RWPE2 (cell line): ENCODE results near the gene GGA2.
"Not testable (repeated sequence)": the region's sequence is repeated elsewhere in the genome, so short reads cannot be mapped to it uniquely, and the experiment has no call there.

ENCODE experiments used
- ATAC-seq: fragments of 200-7000 bp; cut with Tn5 transposase; 3 replicates; pipeline ENCODE4 v1.9.1; 2021; ENCODE audit warnings: low read depth
- DNase-seq: peaks from one replicate; pipeline ENCODE4 v3.0.0-alpha.2; 2020; ENCODE audit warnings: low spot score
- H3K27ac ChIP-seq: fragments of 450-650 bp; 2 replicates; pipeline ENCODE4 v1.5.1; 2017; ENCODE audit warnings: mild to moderate bottlenecking; ENCODE audit not compliant: poor library complexity, severe bottlenecking
- H3K27me3 ChIP-seq: fragments of 250-450 bp; sonication (Bioruptor Pico); 2 replicates; pipeline ENCODE4 v1.5.1; 2021; ENCODE audit warnings: mild to moderate bottlenecking, moderate library complexity; ENCODE audit not compliant: insufficient read depth, poor library complexity, severe bottlenecking
- H3K36me3 ChIP-seq: fragments of 250-450 bp; sonication (Bioruptor Pico); 2 replicates; pipeline ENCODE4 v1.5.1; 2020; ENCODE audit warnings: low read depth, mild to moderate bottlenecking, moderate library complexity
- H3K4me1 ChIP-seq: fragments of 250-450 bp; sonication (Bioruptor Pico); 2 replicates; pipeline ENCODE4 v1.5.1; 2021; ENCODE audit warnings: mild to moderate bottlenecking, moderate library complexity; ENCODE audit not compliant: insufficient read depth, poor library complexity, severe bottlenecking
- H3K4me3 ChIP-seq: fragments of 250-450 bp; sonication (Bioruptor Pico); 2 replicates; pipeline ENCODE4 v1.5.1; 2021; ENCODE audit warnings: mild to moderate bottlenecking, moderate library complexity; ENCODE audit not compliant: severe bottlenecking
- H3K9me3 ChIP-seq: fragments of 250-450 bp; sonication (Bioruptor Pico); 2 replicates; pipeline ENCODE4 v1.5.1; 2021; ENCODE audit warnings: mild to moderate bottlenecking, moderate library complexity; ENCODE audit not compliant: severe bottlenecking
- CTCF ChIP-seq: fragments of 450-650 bp; IDR thresholded peaks from one replicate; pipeline ENCODE4 v1.5.1; 2017; ENCODE audit warnings: mild to moderate bottlenecking, moderate library complexity; ENCODE audit not compliant: poor library complexity, severe bottlenecking

The GGA2 gene

DNA sequence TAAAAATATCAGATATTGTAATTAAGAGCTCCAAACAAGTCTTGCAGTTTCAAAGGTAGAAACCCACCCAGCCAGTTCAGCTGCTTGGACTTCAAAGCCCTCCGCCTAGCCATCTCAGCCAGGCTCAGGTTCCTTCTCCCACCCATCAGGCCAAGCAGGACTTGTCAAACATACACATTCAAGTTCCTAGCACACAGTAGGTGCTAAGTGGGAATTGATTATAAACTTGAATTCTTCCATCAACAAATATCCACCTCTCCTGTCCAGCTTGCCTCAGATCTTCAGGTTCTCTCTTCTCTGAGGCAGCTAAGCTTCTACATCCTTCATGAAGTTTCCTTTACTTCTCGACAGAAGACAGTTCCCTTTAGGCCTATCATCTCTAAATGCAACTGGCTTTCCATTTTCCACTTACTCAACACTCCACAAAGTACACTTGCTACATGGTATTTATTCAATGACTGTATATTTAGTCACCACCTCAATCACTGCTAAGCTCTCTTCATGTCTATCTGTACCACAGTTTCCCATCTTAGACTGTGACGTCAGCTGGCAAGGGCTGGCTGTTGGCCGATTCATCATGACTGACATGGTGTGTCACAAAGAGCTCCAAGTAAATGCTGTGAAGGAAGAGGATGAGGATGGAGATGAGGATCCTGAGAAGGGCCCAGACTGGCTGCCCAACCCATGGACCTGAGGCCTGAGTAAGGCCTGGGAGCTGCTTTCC, 44.0 kb downstream of the GGA2 start:
- no peak for TF ChIP-seq CTCF
- Histone ChIP-seq H3K27me3 (no peaks in the 10 kb centered on the region), H3K9me3 (no peaks in the 10 kb centered on the region), H3K4me1 (peaks cover 24% of the 10 kb centered on the region), H3K4me3 (no peak overlapping the region), H3K36me3 (peaks cover 39% of the 10 kb centered on the region), H3K27ac (peak overlapping the region; percentile 25)
- DNase-seq (peak; percentile 69), ATAC-seq (peak; percentile 85)

DNA sequence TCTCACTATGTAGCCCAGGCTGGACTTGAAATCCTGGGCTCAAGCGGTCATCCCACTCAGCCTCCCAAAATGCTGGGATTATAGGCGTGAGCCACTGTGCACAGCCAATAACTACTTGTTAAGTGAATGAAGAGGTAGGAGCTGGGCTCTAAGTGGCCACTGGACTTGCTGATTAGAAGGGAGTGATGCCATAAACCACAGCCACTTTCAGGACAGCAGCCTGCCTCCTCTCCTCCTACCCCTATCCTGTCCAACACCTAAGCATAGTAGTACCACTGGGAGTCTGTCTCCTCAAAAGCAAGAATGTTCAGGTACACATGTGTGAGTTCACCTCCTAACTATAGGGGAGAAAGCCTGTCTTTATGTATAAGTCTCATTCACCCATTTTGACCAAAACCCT, 45.1 kb downstream of the GGA2 start:
- peaks cover 39% of the 10 kb centered on the region for H3K36me3 ChIP-seq
- H3K4me3 ChIP-seq: no peak overlapping the region
- H3K4me1 ChIP-seq: peaks cover 21% of the 10 kb centered on the region
- no peaks in the 10 kb centered on the region for H3K27me3 ChIP-seq
- H3K27ac ChIP-seq: no peak overlapping the region
- ATAC-seq (no peak), DNase-seq (no peak)
- no peaks in the 10 kb centered on the region for H3K9me3 ChIP-seq
- no peak for TF ChIP-seq CTCF

DNA sequence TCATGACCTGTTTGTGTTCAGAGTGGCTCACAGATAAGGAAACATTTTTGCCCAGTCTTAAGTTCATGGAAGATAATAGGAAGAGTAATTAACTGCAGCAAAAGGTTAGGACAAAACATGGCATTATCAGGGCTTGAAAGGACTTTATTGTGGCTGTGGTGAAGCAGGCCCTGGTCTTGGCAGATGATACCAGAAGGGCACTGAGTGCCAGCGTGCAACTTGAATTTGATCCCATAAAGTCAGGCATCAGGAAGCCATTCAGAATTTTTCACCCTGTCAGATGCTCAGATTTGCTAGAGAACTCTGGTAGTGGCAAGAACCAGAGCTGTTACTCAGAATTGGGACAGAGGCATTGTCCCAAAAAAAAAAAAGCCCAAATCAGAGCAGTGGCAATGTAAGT, 46.1 kb downstream of the GGA2 start:
- no peak for TF ChIP-seq CTCF
- Histone ChIP-seq H3K4me3 (no peak overlapping the region), H3K36me3 (peaks cover 33% of the 10 kb centered on the region), H3K27ac (no peak overlapping the region), H3K4me1 (peaks cover 12% of the 10 kb centered on the region), H3K9me3 (no peaks in the 10 kb centered on the region), H3K27me3 (no peaks in the 10 kb centered on the region)
- DNase-seq: no peak
- ATAC-seq: no peak

DNA sequence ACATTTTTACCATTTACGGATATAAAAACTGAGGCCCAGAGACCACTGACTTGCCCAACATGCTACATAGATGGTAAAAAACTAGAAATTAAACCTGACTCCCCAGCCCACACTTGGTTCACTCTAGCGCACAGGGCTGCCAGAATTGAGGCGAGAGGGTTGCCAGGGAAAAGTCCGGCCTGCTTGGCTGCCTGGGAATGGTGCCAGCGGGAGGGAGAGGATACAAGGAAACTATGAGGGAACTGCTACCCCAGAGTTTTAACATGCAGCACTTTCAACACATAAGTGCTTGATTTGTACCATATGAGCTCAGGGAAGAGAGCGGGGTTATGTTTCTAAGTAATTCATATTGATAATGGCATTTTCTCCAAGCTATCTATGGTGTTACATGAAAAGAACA, 47.3 kb downstream of the GGA2 start:
- not testable (repeated sequence) for DNase-seq, H3K4me3 ChIP-seq, H3K27ac ChIP-seq, H3K9me3 ChIP-seq, H3K27me3 ChIP-seq, ATAC-seq
- H3K36me3 ChIP-seq: peaks cover 21% of the 10 kb centered on the region
- peaks cover 12% of the 10 kb centered on the region for H3K4me1 ChIP-seq

DNA sequence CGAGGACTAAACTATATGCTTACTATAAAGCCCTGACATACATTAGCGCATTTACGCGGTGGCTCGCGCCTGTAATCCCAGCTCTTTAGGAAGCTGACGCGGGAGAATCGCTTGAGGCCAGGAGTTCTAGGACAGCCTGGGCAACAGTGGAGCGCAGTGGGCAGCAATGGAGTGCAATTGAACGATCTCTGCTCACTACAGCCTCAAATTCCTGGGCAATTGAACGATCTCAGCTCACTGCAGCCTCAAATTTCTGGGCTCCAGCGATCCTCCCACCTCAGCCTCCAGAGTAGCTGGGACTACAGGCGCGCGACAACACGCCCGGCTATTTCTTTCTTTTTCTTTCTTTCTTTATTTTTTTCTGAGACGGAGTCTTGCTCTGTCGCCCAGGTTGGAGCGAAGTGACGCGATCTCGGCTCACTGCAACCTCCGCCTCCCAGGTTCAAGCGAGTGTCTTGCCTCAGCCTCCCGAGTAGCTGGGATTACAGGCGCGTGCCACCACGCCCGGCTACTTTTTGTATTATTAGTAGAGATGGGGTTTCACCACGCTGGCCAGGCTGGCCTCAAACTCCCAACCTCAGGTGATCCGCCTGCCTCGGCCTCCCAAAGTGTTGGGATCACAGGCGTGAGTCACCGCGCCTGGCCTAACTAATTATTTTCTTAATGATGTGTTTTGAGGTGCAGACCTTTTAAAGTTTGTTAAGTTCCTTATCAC, 56.8 kb downstream of the GGA2 start:
- no peak for TF ChIP-seq CTCF
- peaks cover 8% of the 10 kb centered on the region for H3K4me1 ChIP-seq
- H3K36me3 ChIP-seq: peaks cover 4% of the 10 kb centered on the region; the same call in 1 of the 2 replicates
- H3K4me3 ChIP-seq: peak overlapping the region; percentile 55
- H3K27me3 ChIP-seq: no peaks in the 10 kb centered on the region
- H3K9me3 ChIP-seq: no peaks in the 10 kb centered on the region
- no peak for DNase-seq
- ATAC-seq: peak; percentile 20
- peak overlapping the region; percentile 51 for H3K27ac ChIP-seq
